HG02678 (cell line): ENCODE measurements around the gene PFKFB3.
"Not testable (repeated sequence)": the region's sequence is repeated elsewhere in the genome, so short reads cannot be mapped to it uniquely, and the experiment has no call there.

Experiments used
- ATAC-seq: cut with Tn5 transposase; IDR thresholded peaks from one replicate; pipeline ENCODE4 v1.9.1; 2021; ENCODE audit warnings: mild to moderate bottlenecking, moderate library complexity; ENCODE audit not compliant: unreplicated experiment

The PFKFB3 gene

GRCh38 chr10:6200734-6201515, 1.8 kb upstream of the PFKFB3 start:
- no peak for ATAC-seq

- ATAC-seq, result peak; percentile 43
These were observed 1.2 kb upstream of the PFKFB3 start for GRCh38 chr10:6201516-6201975.

GRCh38 chr10:6202098-6202683, 541 bp upstream of the PFKFB3 start:
- no peak for ATAC-seq

- peak; percentile 43 for ATAC-seq
These were observed 765 bp downstream of the PFKFB3 start for GRCh38 chr10:6203331-6204062.

- ATAC-seq, result no peak
These were observed 1.3 kb downstream of the PFKFB3 start for GRCh38 chr10:6204063-6204340.

GRCh38 chr10:6204341-6205191, 1.8 kb downstream of the PFKFB3 start:
- ATAC-seq, result no peak

GRCh38 chr10:6206486-6206885, 3.8 kb downstream of the PFKFB3 start:
- not testable (repeated sequence) for ATAC-seq

GRCh38 chr10:6207658-6208057, 4.9 kb downstream of the PFKFB3 start:
- no peak for ATAC-seq

GRCh38 chr10:6208799-6209235, 6.1 kb downstream of the PFKFB3 start:
- ATAC-seq, result no peak

GRCh38 chr10:6211341-6211670, 8.6 kb downstream of the PFKFB3 start:
- no peak for ATAC-seq

- ATAC-seq, result no peak
These were observed 9.2 kb downstream of the PFKFB3 start for GRCh38 chr10:6211671-6212635.

GRCh38 chr10:6212806-6213205, 10.1 kb downstream of the PFKFB3 start:
- ATAC-seq, result no peak

- ATAC-seq, result no peak
These were observed 10.6 kb downstream of the PFKFB3 start for GRCh38 chr10:6213257-6213905.

- ATAC-seq, result no peak
These were observed 11.2 kb downstream of the PFKFB3 start for GRCh38 chr10:6213908-6214307.

GRCh38 chr10:6214612-6215011, 11.9 kb downstream of the PFKFB3 start:
- no peak for ATAC-seq

GRCh38 chr10:6215241-6215640, 12.5 kb downstream of the PFKFB3 start:
- ATAC-seq, result no peak

GRCh38 chr10:6215683-6216484, 13.2 kb downstream of the PFKFB3 start:
- ATAC-seq, result no peak

GRCh38 chr10:6216916-6217315, 14.2 kb downstream of the PFKFB3 start:
- ATAC-seq, result no peak

GRCh38 chr10:6217611-6218010, 14.9 kb downstream of the PFKFB3 start:
- ATAC-seq, result no peak
